Left cardiac atrium (tissue), 4 donors: ENCODE data around the gene G2E3. TPM values are rescaled to one million over a fixed set of nuclear protein-coding genes. Genes with fewer than 3 reads are reported as not detected.
"Not testable (repeated sequence)": the region's sequence is repeated elsewhere in the genome, so short reads cannot be mapped to it uniquely, and the experiment has no call there.

Experiments
- ATAC-seq, 2 donors: fragments of 200-7000 bp; cut with Tn5 transposase; one replicate each; pipeline ENCODE4 v1.9.1; 2020; ENCODE audit warnings: mild to moderate bottlenecking in 2 of 2, moderate library complexity in 2 of 2
- DNase-seq: peaks from one replicate; pipeline ENCODE4 v3.0.0-alpha.2; 2020
- intact Hi-C, 2 donors: fragments of 100-400 bp; cut with DNase I; formaldehyde crosslinking; loops; one replicate each; pipeline versions ENCODE4 v1.14.1 to v1.15.1; 2022 to 2023
- long read RNA-seq: library from polyadenylated mRNA; unstranded; transcript quantifications from one replicate; pipeline ENCODE4 v2.0.0, GENCODE V29; 2021
- total RNA-seq, 2 donors: library from RNA; stranded (reverse); fragmentation: NEBNext Ultra II Directional; extraction: Animal tissue kit (Norgen Biotek cat#: 25700); gene quantifications; one replicate each; pipeline ENCODE4 v1.2.1, GENCODE V29; 2021
- donor health status: DM: no; HTN: yes; CAD: no.
- donor health status: DM: no; HTN: yes; CAD: no; lungs with severe emphysema.
- donor health status: DM: yes; HTN: yes; CAD: no.
- donor health status: Dilated cardiomyopathy.

G2E3 gene
- total RNA-seq, result 10 to 100 TPM; 11.3 to 12.1 TPM
- long read RNA-seq, full-length matches to known transcripts, result 2 of 6 reads
- long read RNA-seq, partial matches to known transcripts, result 3 of 6 reads
- long read RNA-seq, other reads (novel, unspliced or antisense), result 1 of 6 reads

GRCh38 chr14:30558675-30559555 is at the start of gene G2E3:
Gene G2E3 (plus strand): TSS chr14:30559158. CDS start chr14:30581080, 21,922 bp downstream.
- intact Hi-C loops, result no loop called here
- DNase-seq, result peak; percentile 89
- peak; percentile 99 to 100 for ATAC-seq

GRCh38 chr14:30517737-30518136 is 41.2 kb upstream of the G2E3 start:
- DNase-seq (no peak), ATAC-seq (no peak)
- intact Hi-C loops, result no loop called here

- intact Hi-C loops, result no loop called here
- DNase-seq, result no peak
- no peak for ATAC-seq
These were observed 39.9 kb upstream of the G2E3 start for GRCh38 chr14:30518867-30519560.

GRCh38 chr14:30519961-30520360 is 39.0 kb upstream of the G2E3 start:
- intact Hi-C loops, result loop anchor here in 1 of 2 donors (10.0 kb wide), 1 partner anchor 145 kb away; no protein-coding TSS in a partner anchor
- DNase-seq (no peak), ATAC-seq (no peak)

- intact Hi-C loops, result loop anchor here in 1 of 2 donors (10.0 kb wide), 1 partner anchor 146 kb away; no protein-coding TSS in a partner anchor
- DNase-seq (no peak), ATAC-seq (no peak)
These were observed 38.4 kb upstream of the G2E3 start for GRCh38 chr14:30520536-30520935.

GRCh38 chr14:30521899-30522736 is 36.8 kb upstream of the G2E3 start:
- intact Hi-C loops, result loop anchor here in 1 of 2 donors (10.0 kb wide), 1 partner anchor 147 kb away; no protein-coding TSS in a partner anchor
- ATAC-seq (no peak), DNase-seq (no peak)

- ATAC-seq, result no peak
- DNase-seq, result no peak
- intact Hi-C loops, result loop anchor here in 1 of 2 donors (10.0 kb wide), 1 partner anchor 151 kb away; no protein-coding TSS in a partner anchor
These were observed 33.1 kb upstream of the G2E3 start for GRCh38 chr14:30525833-30526232.

GRCh38 chr14:30527196-30527595 is 31.8 kb upstream of the G2E3 start:
- DNase-seq (no peak), ATAC-seq (no peak)
- intact Hi-C loops, result loop anchor here in 1 of 2 donors (10.0 kb wide), 1 partner anchor 152 kb away; no protein-coding TSS in a partner anchor

- DNase-seq, result no peak
- ATAC-seq, result no peak
- intact Hi-C loops, result loop anchor here in 1 of 2 donors (10.0 kb wide), 1 partner anchor 153 kb away; no protein-coding TSS in a partner anchor
These were observed 30.8 kb upstream of the G2E3 start for GRCh38 chr14:30528119-30528518.

GRCh38 chr14:30528778-30529642 is 29.9 kb upstream of the G2E3 start:
- intact Hi-C loops, result loop anchor here in 1 of 2 donors (10.0 kb wide), 1 partner anchor 154 kb away; no protein-coding TSS in a partner anchor
- ATAC-seq, result no peak

GRCh38 chr14:30532264-30532663 is 26.7 kb upstream of the G2E3 start:
- ATAC-seq (no peak), DNase-seq (no peak)
- intact Hi-C loops, result no loop called here

More at GRCh38 chr14:30528778-30529642, 29.9 kb upstream of the G2E3 start:
- DNase-seq, result no peak

GRCh38 chr14:30533126-30533525 is 25.8 kb upstream of the G2E3 start:
- ATAC-seq (no peak), DNase-seq (no peak)
- intact Hi-C loops, result no loop called here

GRCh38 chr14:30541318-30541717 is 17.6 kb upstream of the G2E3 start:
- ATAC-seq (no peak), DNase-seq (no peak)
- intact Hi-C loops, result no loop called here

GRCh38 chr14:30546735-30547134 is 12.2 kb upstream of the G2E3 start:
- ATAC-seq, intact Hi-C loops, DNase-seq: not testable (repeated sequence)

GRCh38 chr14:30547388-30548048 is 11.4 kb upstream of the G2E3 start:
- DNase-seq (no peak), ATAC-seq (no peak)
- intact Hi-C loops, result no loop called here

- ATAC-seq (no peak), DNase-seq (no peak)
- intact Hi-C loops, result no loop called here
These were observed 8.6 kb upstream of the G2E3 start for GRCh38 chr14:30550335-30550734.

- ATAC-seq, result no peak
- intact Hi-C loops, result no loop called here
These were observed 7.5 kb upstream of the G2E3 start for GRCh38 chr14:30551460-30551859.

More at GRCh38 chr14:30551460-30551859, 7.5 kb upstream of the G2E3 start:
- no peak for DNase-seq
